A204.1 (cell line): ENCODE results near the gene CCM2.

ENCODE experiments used
- FAIRE-seq: peaks from 2 replicates; lab custom pipeline; 2012; peaks lifted over from hg19 to GRCh38; lab: Jason Lieb, UNC

The CCM2 gene

DNA sequence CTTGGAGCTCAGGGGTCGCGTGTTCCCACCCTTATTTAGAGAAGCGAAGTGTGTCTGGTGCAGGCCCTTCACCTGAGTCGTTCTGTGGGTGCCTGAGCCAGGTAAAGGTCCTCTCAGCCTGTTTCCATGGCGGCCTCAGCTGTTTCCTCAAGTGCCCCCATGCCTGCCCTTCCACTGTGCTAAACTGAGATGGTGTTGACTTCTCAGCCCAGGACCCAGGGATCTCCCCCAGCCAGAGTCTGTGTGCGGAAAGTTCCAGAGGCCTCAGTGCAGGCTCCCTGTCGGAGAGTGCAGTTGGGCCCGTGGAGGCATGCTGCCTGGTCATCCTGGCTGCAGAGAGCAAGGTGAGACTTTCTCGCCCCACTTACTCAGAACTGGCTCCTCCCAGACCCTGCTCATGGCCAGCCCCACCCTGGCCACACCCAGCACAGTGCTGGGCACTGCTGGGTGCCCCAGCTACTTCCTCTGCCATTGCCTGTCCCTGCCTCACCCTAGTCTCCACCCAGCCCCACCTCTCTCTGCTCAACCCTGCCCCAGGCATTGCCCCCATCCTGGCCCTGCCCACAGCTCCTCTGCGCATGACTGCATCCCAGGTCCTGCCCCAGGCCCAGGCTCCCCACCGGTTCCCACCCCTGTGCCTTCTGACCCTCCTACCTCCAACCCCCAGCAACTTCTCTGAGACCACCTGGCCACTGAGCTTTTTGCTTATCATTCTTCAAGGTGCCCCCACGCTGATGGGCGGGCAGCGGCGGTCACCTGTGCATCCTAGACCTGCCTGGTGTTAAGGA is 68.4 kb downstream of the CCM2 start:
- FAIRE-seq = no peak

DNA sequence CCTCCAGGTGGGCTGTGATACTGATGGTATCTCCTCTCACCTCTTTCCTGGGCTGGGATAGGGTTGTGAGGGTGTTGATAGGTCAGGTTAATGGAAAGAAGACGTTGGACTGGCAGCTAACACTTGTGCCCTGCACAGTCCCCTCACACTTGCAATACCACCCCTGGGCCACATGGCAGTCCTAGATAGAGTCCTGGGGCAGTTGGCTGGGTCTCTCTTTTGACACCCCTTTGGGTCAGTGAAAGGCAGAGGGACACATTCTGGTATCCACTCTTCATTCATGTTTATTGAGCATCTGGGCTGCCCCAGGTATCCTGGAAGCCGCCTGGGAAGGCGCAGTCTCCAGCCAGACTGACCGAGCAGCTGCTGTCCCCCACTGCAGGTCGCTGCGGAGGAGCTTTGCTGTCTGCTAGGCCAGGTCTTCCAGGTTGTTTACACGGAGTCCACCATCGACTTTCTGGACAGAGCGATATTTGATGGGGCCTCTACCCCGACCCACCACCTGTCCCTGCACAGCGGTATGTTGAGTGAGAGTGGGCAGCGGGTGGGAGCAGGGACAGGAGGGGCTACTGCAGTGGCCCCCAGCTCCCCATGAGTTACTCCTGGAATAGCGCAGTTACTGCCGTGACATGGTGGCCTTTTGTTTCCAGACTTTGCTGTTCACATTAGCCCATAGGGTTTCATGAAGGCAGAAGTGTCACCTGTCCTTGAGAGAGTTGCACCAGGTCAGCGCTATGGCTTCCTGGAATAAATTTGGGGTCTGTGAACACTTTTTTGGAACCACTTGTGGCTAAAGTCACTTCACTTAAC is 69.6 kb downstream of the CCM2 start:
- no peak for FAIRE-seq

DNA sequence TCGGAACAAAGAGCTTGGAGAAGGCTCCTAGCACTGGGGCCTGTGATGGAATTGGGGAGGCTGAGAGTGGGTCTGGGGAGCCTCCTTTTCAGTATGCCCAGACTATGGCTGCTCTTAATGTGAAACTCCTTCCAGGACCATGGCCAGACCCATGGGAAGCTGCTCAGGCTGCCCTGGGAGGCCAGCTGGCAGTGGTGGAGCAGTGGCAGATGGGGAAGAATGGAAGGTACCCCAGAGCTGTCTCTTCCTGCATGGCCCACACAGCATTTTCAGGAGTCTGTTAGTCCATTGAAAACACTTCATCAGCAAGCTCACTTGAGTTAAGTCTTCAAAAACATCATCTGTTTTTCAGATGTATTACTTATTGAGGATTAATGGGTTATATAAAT is 70.2 kb downstream of the CCM2 start:
- FAIRE-seq = no peak

DNA sequence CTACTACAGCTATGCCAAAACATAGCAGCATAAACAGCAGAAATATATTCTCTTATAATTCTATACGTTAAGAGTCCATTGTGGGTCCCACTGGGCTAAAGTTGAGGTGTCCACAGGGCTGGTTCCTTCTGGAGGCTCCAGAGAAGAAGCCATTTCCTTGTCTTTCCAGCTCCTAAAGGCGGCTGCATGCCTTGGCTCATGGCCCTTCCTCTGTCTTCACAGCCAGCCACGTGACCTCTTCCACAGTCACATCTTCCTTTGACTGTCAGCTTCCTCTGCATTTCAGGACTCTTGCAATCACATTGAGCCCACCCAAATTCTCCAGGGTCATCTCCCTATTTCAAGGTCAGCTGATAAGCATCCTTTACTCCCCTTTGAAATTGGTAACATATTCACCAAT is 71.5 kb downstream of the CCM2 start:
- no peak for FAIRE-seq

DNA sequence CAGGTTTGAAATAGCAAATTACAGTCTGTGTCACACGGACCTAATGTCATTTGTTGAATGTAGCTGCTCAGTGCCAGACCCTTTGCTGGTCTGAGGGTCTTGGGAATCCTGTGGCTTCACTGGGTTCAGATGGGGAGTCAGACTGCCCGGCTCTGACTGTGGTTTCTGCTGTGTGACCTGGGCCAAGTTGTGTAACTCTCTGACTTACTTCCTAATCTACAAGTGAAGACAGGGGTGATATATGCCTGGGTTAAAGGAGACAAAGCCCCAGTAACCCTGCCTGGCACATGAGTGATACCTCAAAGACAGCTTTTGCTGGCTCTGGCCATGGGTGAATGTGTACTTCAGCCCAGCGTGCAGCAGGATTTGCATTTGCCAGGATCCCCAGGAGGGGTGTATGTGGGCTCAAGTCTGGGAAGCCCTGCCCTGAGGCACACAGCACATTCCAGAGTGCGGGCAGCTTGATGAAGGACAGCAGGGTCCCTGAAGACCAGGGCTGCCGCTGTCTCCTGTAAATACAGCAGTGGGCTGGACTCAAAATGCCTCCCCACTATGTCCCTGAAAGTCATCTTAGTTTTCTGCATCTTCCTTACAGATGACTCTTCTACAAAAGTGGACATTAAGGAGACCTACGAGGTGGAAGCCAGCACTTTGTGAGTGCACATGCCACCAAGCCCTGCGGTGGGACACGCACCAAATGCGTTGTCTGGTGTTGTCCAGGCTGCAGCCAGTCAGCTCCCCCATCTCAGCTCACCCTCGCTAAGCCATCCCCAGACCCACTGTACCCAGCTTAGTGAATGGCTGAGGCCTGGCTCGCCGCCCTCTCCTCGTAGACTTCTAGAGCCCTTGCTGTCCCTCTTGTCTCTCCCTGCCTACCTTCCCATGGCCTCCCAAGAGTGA is 72.4 kb downstream of the CCM2 start:
- no peak for FAIRE-seq

DNA sequence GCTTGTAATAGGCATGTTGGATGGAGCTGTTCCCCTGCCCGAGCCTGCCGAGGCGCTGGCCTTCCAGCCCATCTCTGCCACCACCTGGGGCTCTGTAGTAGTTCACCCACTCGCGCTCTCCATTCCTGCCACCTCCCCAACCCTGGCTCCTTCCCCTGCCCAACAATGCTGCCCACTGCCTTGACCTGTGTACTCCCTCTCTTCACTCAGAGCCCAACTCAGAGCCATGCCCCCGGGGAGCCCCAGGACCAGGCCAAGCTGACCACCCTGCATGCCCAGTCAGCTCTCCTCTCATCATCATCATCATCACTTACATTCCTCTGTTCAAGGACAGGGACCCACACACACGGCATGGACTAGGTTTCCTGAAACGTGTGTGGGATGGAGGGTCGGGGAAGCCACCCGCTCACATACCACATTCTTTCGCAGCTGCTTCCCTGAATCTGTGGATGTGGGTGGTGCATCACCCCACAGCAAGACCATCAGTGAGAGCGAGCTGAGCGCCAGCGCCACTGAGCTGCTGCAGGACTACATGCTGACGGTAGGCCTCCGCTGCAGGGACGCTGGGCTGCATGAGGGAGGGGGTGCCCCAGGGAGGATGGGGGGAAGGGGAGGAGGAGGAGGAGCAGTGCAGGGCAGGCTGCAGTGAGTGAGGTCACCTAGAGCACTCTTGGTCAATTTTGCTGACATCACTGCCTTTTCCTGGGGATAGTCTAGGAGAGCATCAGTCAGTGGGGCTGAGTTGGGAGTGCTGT is 73.2 kb downstream of the CCM2 start:
- no peak for FAIRE-seq

- no peak for FAIRE-seq
Measured at GRCh38 chr7:45073786-45074527, 74.0 kb downstream of the CCM2 start.

DNA sequence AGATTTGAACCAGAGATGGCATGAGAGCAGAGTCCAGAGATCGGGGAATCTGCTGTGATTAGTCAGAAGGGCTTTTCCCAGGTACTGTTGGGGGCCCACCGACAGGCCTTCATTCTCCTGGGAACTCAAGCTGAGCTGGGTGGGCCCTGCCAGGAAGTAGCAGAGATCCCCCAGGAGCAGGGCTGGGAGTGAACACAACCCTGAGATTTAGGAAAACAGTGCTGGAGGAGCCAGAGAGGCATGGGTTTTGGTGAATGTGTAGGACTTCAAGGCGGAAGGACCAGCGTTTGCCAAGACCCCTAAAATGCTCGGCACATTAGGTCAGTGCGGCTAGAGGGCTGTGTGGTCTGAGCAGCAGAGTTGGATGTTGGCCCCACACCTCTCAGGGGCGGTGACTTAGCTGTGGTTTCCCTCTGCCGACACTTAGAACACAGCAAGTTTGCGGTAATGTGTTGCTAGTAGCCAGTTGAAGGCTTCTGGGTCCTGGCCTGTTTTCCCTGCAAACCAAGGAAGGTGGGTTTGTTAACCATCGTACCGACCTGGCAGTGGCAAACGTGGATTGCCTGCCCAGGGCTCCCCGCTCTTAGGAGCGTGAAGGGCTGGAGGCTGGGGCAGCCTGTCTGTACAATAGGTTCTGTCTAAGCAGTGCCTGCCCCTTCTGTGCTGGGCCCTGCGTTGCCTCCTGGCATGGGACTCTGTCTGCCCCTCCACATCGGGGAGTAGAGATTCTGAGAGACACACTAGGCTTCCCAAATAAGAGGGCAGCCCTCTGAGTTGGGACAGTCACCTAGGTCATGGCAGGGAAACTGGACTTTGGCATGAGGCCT is 74.7 kb downstream of the CCM2 start:
- no peak for FAIRE-seq

DNA sequence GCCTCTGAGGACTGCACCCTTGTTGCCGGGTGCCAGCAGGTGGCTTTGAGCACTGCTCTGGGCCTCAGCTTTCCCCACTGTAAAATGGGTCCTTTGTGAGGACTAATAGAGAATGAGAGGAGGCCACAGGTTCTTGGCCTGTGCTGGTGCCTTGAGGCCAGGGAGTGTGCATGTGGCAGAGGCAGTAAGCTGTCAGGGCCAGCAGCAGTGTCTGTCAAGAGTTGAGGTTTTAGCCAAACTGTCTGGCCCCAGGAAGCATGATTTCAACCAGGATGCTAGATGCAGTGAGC is 75.3 kb downstream of the CCM2 start:
- FAIRE-seq = no peak

DNA sequence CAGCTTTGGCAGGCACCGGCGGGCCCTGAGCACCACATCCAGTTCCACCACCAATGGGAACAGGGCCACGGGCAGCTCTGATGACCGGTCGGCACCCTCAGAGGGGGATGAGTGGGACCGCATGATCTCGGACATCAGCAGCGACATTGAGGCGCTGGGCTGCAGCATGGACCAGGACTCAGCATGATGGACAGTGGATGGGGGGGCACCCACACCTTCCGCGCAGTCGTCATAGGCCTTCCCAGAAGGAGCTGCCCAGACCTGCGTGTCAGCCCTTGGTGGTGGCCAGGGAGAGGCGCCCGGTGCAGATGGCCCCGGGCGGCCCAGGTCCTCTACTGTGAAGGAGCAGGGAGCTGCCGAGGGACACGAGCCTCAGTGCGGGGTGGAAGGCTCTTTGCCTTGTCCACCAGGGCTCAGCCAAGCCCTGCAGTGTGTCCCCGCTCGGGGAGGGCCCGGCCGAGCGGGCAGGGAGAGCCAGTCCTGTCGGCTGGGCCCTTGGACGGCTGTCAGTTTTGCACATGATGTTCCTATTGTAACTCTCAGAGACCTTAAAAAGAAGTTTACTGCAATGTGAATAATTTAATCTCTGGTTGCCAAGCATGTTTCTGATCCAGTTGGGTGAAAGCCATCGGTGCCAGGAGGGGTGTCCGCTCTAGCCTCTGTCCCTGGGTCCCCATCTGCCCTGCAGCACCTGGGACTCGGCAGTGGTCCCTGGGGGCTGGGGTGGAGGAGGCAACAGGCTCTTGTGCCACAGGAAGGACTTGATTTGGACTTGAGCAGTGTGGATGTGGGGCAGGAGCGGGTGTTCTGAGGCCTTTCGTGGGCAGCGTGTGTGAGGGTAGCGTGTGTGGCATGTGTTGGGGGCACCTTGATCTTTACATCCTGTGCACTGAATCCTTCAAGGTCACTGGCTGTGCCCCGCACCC is 76.1 kb downstream of the CCM2 start:
- no peak for FAIRE-seq

- FAIRE-seq = no peak
Measured at GRCh38 chr7:45076946-45077345, 76.9 kb downstream of the CCM2 start.

GRCh38 chr7:45077579-45077978 is 77.6 kb downstream of the CCM2 start:
- no peak for FAIRE-seq

- FAIRE-seq = no peak
Measured at GRCh38 chr7:45078125-45078681, 78.2 kb downstream of the CCM2 start.

- FAIRE-seq = no peak
Measured at GRCh38 chr7:45080265-45080957, 80.4 kb downstream of the CCM2 start.

- no peak for FAIRE-seq
Measured at GRCh38 chr7:45080958-45081669, 81.1 kb downstream of the CCM2 start.

DNA sequence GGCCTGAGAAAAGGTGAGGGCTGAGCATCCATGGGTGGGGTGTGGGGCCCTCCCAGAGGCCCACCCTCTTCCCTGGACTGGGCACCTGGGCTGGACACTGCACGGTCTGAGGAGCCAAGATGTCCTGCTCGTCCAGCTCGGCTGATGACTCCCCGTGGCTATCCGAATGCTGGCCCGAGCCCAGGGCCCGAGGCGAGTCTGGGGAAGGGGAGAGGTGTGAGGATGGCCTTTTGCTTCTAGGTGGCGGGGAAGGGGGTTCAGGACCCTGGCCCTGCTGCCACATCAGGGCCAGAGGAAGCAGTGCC is 81.6 kb downstream of the CCM2 start:
- no peak for FAIRE-seq

DNA sequence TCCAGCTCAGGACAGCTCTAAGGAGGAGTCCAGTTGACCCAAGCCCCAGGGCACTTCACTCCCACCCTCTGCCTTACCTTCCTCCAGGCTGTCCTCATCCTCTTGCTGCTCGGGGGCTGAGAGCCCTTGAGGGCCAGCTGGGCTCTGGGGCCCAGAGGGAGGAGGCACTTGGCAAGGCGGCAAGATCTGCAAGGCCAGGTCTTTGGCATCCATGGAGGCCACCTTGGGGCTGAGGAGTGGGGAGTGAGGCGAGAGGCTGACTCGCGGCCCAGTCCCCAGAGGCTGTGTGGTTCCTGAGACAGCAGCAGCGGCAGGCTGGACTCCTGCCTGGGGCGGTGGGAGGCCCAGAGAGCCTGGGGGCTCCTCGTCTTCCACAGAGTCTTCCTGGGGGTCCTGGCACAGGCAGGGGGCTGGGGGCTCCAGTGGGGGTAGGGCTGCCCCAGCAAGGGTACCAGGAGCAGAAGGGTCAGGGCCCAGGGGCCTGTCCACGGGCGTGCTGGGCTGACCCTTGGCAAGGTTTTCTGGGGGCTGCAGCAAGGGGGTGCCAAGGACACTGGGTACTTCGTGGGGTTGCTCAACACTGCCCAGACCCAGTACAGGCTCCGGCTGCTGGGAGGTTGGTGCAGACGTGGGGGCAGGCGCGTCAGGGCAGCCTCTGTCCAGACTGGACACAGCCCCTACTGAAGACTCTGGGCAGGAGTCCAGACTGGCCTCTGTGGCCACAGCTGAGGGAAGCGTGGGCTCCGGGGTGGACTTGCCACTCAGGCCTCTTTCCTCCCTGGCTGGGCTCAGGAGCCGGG is 82.2 kb downstream of the CCM2 start:
- no peak for FAIRE-seq
